Measurements from ENCODE around the gene ANKRD50.

Gene ANKRD50

DNA sequence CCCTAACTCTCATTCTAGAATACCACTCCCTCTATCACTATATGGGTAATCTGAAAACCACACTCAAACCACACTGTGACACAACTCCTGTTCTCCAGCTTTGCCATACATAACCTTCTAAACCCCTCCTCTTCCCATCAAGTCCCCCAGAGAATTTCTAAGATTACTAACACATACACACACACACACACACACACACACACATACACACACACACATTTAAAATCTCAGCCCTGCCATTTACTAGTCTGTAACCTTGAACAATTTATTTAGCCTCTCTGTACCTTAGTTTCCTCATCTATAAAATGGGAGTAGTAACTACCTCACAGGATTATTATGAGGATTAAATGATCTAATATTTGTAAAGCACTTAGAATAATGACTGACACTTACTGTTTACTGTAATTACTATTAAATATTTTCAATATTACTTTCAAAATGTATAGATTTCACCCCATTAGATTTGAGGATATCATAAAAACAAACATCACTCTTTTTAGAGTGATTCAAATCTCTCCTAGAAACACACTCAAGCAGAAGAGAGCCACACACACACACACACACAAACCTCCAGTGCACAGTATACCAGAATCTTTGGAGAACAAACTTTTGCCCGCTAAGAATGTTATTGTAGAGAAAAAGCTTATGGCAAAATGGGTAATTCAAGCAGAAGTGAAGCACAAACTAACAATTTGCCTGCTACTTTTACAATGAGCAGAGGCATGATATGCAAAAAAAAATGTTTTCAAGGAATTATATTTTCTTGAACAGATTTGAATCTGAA, 3.8 kb downstream of the ANKRD50 start:
- TF ChIP-seq RAD21 (IDR thresholded peaks at IDR 0.05; ENCODE audit: low read depth) = no peak

DNA sequence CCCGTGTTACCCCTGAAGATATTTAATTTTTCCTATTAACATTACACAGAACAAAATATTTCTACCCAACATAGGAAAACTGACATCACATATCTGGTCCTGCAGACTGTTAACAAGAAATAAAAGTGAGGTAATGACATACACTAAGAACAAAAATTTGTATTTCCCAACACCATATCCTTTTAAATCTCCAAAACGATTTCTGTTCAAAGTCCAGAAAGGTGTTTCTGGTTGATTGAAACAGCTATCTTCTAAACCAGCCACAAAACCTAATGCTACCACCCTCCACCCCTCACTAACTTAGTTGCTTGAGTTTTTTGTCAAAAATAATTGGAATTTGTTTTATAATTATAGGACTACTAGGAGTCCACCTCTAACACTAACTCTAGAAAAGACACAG, 7.1 kb downstream of the ANKRD50 start:
- TF ChIP-seq, protein P1, sequence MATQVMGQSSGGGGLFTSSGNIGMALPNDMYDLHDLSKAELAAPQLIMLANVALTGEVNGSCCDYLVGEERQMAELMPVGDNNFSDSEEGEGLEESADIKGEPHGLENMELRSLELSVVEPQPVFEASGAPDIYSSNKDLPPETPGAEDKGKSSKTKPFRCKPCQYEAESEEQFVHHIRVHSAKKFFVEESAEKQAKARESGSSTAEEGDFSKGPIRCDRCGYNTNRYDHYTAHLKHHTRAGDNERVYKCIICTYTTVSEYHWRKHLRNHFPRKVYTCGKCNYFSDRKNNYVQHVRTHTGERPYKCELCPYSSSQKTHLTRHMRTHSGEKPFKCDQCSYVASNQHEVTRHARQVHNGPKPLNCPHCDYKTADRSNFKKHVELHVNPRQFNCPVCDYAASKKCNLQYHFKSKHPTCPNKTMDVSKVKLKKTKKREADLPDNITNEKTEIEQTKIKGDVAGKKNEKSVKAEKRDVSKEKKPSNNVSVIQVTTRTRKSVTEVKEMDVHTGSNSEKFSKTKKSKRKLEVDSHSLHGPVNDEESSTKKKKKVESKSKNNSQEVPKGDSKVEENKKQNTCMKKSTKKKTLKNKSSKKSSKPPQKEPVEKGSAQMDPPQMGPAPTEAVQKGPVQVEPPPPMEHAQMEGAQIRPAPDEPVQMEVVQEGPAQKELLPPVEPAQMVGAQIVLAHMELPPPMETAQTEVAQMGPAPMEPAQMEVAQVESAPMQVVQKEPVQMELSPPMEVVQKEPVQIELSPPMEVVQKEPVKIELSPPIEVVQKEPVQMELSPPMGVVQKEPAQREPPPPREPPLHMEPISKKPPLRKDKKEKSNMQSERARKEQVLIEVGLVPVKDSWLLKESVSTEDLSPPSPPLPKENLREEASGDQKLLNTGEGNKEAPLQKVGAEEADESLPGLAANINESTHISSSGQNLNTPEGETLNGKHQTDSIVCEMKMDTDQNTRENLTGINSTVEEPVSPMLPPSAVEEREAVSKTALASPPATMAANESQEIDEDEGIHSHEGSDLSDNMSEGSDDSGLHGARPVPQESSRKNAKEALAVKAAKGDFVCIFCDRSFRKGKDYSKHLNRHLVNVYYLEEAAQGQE (IDR thresholded peaks at IDR 0.05; ENCODE audit: low read depth) = no peak

- TF ChIP-seq CREB1 (IDR thresholded peaks at IDR 0.05; ENCODE audit: low read depth) (no peak), FOXM1 (IDR thresholded peaks at IDR 0.05; ENCODE audit: borderline replicate concordance, low read depth) (no peak), RAD21 (IDR thresholded peaks at IDR 0.05; ENCODE audit: low read depth) (no peak), CEBPB (IDR thresholded peaks at IDR 0.05) (no peak), NFIC (IDR thresholded peaks at IDR 0.05) (no peak), TCF12 (IDR thresholded peaks at IDR 0.05; ENCODE audit: low read depth) (no peak), TAF1 (IDR thresholded peaks at IDR 0.05; ENCODE audit: low read depth) (no peak), ZBTB7A (IDR thresholded peaks at IDR 0.05; ENCODE audit: low read depth) (no peak), MAX (IDR thresholded peaks at IDR 0.05) (no peak), YY1 (IDR thresholded peaks at IDR 0.05; ENCODE audit: low read depth) (no peak), EGR1 (IDR thresholded peaks at IDR 0.05) (no peak), EP300 (IDR thresholded peaks at IDR 0.05; ENCODE audit: borderline replicate concordance) (no peak), TEAD4 (IDR thresholded peaks at IDR 0.05) (no peak)
- TF ChIP-seq, protein P1 (IDR thresholded peaks at IDR 0.05; ENCODE audit: low read depth) = no peak
- TF ChIP-seq, protein P2, sequence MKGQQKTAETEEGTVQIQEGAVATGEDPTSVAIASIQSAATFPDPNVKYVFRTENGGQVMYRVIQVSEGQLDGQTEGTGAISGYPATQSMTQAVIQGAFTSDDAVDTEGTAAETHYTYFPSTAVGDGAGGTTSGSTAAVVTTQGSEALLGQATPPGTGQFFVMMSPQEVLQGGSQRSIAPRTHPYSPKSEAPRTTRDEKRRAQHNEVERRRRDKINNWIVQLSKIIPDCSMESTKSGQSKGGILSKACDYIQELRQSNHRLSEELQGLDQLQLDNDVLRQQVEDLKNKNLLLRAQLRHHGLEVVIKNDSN (IDR thresholded peaks at IDR 0.05) = no peak
Measured at GRCh38 chr4:124703154-124703553, 9.4 kb downstream of the ANKRD50 start.

- TF ChIP-seq NFIC (IDR thresholded peaks at IDR 0.05) (no peak), FOXM1 (IDR thresholded peaks at IDR 0.05; ENCODE audit: borderline replicate concordance, low read depth) (no peak), RAD21 (IDR thresholded peaks at IDR 0.05; ENCODE audit: low read depth) (no peak), EP300 (IDR thresholded peaks at IDR 0.05; ENCODE audit: borderline replicate concordance) (no peak), TEAD4 (IDR thresholded peaks at IDR 0.05) (no peak), TAF1 (IDR thresholded peaks at IDR 0.05; ENCODE audit: low read depth) (no peak)
- TF ChIP-seq, protein P1 (IDR thresholded peaks at IDR 0.05; ENCODE audit: low read depth) = no peak
Measured at GRCh38 chr4:124697441-124697840, 15.1 kb downstream of the ANKRD50 start.

- TF ChIP-seq EP300 (IDR thresholded peaks at IDR 0.05; ENCODE audit: borderline replicate concordance) = no peak
- TF ChIP-seq MAX (IDR thresholded peaks at IDR 0.05) = no peak
- TF ChIP-seq, protein P2 (IDR thresholded peaks at IDR 0.05) = no peak
- no peak for TF ChIP-seq TEAD4 (IDR thresholded peaks at IDR 0.05)
- no peak for TF ChIP-seq CEBPB (IDR thresholded peaks at IDR 0.05)
- no peak for TF ChIP-seq EGR1 (IDR thresholded peaks at IDR 0.05)
- TF ChIP-seq FOXM1 (IDR thresholded peaks at IDR 0.05; ENCODE audit: borderline replicate concordance, low read depth) = no peak
- no peak for TF ChIP-seq RAD21 (IDR thresholded peaks at IDR 0.05; ENCODE audit: low read depth)
- no peak for TF ChIP-seq CREB1 (IDR thresholded peaks at IDR 0.05; ENCODE audit: low read depth)
- no peak for TF ChIP-seq YY1 (IDR thresholded peaks at IDR 0.05; ENCODE audit: low read depth)
- no peak for TF ChIP-seq TCF12 (IDR thresholded peaks at IDR 0.05; ENCODE audit: low read depth)
- TF ChIP-seq NFIC (IDR thresholded peaks at IDR 0.05) = no peak
- TF ChIP-seq ZBTB7A (IDR thresholded peaks at IDR 0.05; ENCODE audit: low read depth) = no peak
- TF ChIP-seq, protein P1 (IDR thresholded peaks at IDR 0.05; ENCODE audit: low read depth) = no peak
- TF ChIP-seq TAF1 (IDR thresholded peaks at IDR 0.05; ENCODE audit: low read depth) = no peak
Measured at GRCh38 chr4:124696182-124696581, 16.4 kb downstream of the ANKRD50 start.

All from Ishikawa (cell line).